ENCODE results near the gene EPB41L3. TPM values are rescaled to one million over a fixed set of nuclear protein-coding genes. Genes with fewer than 3 reads are reported as not detected.
"Not testable (repeated sequence)": the region's sequence is repeated elsewhere in the genome, so short reads cannot be mapped to it uniquely, and the experiment has no call there.

Gene EPB41L3
- polyA plus RNA-seq, 5 donors, result 30.1 to 42.2 (median 40.5) TPM

DNA sequence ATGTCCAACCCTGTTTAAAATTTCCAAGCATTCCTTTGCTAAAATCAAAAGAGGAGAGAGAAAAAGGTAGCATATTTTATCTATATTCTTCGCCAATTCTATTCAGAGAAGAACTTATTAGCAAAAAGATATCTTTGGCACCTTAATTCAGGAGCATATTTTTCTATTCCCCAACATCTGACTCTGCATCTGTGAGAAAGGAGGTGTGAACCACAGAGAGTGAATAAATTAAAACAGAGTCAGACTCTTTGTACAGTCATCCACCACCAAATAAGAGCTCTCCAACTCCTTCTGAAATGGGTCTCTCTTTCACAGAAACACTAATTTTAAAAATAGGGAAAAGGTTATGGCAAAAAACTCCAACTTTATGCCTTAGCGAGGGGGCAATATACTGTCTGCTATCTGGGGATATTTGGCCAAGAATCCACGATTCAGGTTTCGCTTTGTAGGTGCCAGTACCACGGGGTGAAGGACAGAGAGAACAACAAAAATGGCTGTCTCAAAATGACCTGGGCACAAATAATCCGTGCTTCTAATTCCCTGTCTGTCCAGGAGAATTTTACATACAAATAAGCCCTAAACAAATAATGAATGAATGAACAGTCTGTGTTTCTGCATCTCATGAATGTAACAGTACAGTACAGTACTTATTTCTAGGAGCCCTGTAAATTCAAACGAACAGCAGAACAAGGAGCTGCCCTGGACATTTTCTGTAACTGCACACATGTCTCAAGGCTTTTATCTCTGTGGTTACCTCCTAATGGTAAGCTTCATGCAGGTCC, 43.4 kb downstream of the EPB41L3 start:
- no peak for DNase-seq

DNA sequence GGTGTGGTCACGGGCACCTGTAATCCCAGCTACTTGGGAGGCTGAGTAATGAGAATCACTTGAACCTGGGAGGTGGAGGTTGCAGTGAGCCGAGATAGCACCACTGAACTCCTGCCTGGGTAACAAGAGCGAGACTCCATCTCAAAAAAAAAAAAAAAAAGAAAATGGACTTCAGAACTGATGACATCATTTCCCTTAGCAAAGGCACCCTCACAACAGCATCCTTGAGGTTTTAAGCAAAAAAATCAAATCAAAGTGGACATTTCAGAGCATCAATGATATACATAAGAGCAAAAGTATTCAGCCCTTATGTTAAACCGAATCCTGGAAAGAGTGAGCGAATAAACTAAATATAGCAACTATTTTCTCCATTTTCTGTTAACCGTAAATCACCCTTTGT, 45.3 kb downstream of the EPB41L3 start:
- DNase-seq, result no peak

DNA sequence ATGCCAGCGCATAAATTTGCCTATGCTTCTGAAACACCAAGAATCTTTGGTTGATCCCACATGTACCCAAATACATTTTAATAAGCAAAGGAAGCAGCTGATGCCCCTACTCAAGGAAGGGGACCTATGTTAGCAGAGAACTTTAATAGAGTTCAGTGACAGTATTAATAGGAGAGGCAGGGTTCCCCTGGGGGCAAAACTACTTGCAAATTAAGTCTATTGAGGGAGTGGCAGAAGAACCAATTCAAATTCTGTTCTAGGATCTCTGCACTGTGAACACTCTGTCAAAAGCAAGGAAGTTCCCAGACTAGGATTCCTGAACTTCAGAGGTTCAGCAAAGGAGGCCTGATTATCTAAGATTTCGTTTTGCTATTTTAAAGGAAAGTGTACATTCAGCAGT, 47.5 kb downstream of the EPB41L3 start:
- DNase-seq, result no peak

DNA sequence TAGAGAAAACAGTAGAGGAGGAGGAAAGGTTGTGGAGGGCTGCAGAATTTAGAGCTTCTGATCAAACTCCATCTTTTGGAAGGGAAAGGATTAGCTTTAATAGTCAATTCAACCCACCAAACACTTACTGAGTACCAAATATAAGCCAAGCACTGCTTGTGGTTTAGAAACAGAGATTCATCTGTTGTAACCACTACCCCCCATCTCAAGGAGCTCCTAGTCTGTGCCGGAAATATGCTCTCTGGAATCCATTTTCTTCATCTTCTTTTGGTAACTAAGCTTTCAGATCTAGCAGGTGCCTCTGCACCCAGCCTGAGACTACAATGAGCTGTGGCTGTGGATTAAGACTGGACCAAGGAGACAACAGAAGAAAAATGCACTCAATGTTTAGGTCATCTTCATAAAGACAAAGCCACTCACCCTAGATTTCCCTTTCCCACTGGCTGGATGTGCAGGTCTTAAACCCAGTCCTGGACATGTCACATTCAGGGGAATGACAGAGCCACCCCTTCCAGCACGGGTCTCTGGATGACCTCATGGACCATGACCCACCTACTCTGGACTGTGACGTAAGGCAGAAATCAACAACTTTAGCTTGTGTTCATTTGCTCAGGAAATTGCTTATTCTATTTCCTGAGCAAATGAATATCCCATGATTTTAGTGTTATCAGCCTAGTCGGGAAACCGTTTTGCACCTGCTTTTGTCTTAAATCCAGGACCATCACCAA, 52.9 kb downstream of the EPB41L3 start:
- no peak for DNase-seq

DNA sequence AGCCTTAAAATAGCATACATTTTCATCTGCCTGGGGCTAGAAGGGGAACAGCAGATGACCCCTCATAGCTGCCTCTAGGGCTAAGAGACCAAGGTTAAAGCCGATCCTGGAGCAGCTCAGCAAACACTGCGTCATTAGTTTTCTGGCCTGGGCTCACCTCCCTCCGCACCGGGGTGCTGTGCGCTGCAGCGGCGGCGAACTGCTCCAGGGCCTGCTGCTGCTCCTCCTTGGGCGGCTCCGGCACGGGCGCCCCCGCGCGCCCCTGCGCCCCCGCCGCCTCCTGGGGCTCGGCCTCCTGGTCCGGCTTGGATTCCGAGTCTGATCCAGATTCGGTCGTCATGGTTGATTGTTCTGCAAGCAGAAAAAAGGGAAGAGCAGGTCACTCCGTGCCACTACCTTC, 55.0 kb downstream of the EPB41L3 start:
- no peak for DNase-seq

DNA sequence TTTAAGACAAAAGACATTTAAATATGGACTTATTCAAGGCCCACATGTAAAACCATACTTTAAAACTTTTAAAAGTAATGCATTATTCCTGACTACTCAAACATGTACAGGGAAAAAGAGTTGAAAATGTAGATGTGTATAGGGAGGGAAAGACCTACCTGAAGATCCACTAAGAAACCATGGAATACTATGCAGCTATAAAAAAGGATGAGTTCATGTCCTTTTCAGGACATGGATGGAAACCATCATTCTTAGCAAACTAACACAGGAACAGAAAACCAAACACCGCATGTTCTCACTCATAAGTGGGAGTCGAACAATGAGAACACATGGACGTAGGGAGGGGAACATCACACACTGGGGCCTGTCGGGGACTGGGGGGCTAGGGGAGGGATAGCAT, 55.8 kb downstream of the EPB41L3 start:
- not testable (repeated sequence) for DNase-seq

DNA sequence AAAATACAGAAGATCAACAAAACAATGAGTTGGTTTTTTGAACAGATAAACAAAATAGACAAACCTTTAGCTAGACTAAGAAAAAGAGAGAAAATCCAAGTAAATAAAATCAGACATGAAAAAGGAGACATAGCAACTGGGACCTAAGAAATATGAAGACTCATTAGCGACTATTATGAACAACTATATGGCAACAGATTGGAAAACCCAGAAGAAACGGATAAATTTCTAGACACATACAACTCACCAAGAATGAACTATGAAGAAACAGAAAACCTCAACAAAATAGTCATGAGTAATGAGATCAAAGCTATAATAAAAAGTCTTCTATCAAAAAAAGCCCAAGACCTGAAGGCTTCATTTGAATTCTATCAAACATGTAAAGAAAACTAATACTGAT, 59.3 kb downstream of the EPB41L3 start:
- no peak for DNase-seq

DNA sequence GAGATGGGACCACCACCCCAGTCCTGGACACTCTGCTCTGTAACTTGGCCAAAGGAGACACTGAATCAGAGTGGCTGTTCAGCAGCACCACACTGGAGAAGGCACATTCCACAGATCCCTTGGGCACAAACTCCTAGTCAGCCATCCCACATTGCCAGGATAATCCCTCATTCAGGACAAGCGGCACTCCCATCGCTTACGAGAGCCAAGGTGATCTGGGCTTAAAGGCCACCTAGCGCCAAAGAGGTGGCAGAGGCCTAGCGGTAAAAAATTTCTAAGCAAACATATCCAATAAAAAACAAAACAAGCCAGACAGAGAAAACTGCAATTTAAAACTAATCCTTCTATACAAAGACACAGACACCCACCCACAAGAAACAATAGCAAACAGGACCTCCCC, 62.2 kb downstream of the EPB41L3 start:
- no peak for DNase-seq

DNA sequence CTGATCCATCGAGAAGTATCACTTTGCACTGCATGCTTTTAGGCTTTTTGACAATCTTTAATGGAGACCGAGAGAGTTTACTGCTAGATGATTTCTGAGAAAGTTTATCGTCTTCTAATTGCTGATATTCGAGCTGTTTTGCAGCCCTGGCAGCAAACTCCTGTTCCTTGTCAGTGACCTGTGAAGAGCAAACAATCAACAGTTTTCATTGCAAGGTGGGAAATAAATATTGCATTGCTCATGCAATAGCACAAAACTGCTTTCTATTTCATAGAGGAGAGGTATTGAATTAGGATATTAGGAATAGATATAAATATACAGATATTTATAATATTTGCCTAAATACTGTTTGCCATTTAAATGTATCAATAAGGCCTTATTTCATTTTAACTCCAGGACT, 65.5 kb downstream of the EPB41L3 start:
- no peak for DNase-seq

DNA sequence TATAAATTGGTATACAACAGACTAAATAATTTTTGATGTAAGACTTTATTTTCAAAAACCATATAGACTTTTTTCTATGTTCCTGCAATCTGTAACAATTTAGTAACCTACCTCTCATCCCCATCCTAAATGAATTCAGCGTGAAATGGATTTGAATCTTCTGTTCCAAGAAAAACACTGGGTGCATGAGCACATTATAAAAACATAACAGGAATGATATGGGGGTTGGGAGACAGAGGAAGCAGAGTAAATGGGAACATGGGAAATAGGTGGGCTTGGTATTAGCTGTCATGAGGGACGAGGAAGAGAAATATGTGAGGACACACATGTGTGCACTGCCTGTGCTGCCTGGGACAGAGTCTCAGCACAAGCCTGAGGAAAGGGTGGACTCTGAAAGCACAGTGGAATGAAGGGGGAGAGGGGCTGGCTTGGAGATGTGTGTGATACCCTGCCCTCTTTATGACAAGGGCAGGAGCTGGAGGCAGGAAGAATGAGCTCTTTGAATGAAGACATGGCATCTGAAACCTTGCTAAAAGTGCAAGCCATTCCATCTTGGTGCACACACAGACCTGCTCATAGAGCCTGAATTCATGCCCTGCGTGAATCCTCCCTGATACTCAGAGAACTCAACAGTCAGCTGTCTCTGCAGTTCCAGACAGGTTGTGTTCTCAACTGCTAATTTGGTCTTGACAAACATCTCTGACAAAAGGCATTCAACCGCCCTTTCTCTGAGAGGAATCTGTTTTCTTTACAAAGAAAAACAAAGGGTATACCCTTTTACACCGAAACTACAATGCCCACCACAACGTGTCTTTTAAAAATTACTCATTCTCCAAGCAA, 66.6 kb downstream of the EPB41L3 start:
- DNase-seq, result no peak

DNA sequence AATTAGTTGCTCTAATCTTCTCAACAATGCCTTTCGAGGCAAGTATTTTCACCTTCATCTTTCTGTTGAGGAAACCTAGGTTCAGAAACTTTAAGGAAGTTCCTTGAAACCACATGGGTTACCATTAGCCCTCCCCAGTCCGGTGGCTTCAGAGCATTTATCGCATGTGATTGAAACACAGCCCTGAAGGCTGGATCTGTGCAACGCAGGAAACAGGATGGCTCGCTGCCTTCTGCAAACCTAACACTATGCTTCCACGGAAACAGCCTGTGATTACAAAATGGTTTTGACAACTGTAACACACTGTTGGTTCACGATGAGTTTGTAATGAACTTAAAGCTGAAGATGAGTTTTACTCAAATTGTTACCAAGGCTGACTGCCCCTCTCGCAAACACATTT, 68.5 kb downstream of the EPB41L3 start:
- no peak for DNase-seq

DNA sequence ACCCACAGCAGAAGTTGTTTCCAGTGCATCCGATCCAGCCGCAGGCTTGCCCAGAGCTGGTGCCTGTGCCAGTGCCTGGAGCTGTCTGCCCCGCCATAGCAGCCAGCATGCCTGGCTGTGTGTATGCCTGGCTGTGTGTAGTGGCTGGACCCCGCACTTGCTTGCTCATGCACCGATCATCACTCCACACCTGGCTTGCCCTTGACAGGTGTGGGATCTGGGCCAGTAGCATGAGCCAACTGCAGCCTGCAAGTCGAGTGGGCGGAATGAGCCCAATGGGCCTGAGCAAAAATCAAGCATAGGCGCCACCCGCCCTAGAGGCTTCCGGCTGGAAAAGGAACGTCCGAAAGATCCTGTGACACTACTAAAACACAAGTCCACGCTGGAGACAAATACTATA, 74.5 kb downstream of the EPB41L3 start:
- no peak for DNase-seq

DNA sequence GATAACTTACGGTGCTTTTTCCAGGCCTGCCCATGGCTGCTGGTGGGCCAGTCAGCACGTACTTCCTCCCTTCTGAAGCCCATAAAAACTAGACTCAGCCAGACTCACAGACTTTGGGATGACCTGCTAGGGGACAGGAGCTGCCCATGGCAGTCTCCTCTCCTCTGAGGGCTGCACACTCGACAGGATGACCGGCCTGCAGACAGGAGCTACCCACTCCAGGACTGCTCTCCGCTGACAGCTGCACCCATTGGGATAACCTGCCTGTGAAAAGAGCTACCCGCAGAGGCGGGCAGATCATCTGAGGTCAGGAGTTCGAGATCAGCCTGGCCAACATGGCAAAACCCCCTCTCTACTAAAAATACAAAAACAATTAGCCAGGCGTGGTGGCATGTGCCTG, 75.4 kb downstream of the EPB41L3 start:
- DNase-seq, result no peak

DNA sequence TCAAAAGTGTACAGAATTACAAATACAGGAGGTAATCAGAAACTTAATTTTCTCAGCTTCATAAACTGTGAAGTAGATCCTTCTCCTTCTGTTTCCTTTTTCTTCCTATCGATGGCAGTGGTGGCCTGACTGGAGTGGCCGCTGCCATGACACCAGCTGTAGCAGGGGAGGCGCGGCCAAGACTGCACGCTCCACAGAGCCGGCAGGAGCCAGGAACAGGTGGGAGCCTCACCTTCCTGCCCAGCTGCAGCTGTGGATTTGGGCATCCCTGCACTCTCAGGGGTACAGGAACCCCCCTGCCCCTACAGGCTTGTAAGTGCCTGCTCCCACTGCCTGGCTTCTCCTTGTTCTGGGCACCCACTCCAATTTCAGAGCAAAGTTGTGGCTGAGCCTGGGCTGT, 76.1 kb downstream of the EPB41L3 start:
- DNase-seq, result no peak

DNA sequence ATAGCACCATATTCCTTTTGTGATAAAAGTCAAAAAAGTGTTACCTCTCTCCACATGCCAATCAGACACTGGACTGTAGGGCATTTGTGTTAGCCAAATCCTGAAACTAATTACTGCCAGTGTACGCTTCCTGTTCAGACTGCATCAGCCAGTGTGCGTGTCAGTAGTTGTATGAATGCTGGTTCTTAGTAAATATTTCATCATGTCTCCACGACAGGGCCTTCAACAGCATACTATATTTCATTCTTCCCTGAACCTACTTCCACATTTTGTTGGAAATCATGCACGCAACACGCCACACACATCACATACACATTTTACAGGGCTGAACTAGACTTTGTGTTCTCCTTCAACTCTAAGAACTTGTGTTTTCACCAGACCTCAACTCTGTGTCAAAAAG, 77.5 kb downstream of the EPB41L3 start:
- no peak for DNase-seq

DNA sequence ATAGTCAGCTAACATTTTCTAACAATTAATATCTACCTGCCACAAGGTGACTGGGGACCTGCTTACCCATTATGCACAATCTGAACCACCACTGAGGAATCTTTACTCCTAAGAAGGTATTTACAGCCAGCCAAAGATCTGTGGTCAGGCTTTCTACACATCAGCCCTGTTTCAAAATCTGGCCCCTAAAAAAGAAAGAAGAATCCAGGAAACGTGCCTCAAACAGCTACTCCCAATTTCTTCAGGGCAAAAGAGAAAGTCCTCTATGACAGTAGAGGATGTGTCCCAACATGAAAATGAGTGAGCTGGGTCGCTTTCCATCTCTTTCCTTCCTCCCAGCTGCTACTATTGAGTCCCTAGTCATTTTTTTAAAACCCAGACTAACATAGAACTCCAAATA, 79.5 kb downstream of the EPB41L3 start:
- no peak for DNase-seq

DNA sequence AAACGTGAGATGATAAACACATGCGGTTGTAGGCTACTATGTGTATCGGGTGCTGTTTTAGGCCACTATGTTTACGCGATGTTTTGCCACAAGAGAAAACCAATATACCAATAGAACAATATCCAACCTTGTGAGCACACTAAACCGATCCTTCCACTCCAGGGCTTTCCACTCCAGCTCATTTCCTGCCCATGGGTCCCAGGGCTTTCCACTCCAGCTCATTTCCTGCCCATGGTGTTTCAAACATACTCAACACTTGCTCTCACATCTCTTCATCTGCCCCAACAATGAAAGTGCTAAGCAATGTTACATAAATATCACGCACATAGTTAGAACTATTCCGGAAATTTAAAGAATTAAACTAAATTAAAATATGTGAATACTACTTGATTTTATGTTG, 80.0 kb downstream of the EPB41L3 start:
- no peak for DNase-seq

DNA sequence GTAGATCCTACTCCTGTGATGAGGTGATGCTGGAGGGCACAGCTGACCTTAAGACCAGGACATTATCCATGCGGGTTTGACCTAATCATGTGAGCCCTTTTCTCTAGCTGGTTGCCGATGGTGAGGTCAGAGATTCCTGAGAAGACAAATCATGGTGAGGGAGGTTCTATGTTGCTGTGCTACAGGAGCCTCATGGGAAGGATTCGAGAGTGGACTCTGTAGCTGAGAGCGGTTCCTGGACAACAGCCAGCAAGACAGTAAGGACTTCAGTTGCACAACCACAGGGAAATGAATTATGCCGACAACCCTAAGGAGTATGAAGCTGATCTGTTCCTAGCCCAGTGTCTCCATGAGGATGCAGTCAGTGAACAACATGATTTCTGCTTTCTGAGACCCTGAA, 80.4 kb downstream of the EPB41L3 start:
- peak; percentile 21 to 38 for DNase-seq

DNA sequence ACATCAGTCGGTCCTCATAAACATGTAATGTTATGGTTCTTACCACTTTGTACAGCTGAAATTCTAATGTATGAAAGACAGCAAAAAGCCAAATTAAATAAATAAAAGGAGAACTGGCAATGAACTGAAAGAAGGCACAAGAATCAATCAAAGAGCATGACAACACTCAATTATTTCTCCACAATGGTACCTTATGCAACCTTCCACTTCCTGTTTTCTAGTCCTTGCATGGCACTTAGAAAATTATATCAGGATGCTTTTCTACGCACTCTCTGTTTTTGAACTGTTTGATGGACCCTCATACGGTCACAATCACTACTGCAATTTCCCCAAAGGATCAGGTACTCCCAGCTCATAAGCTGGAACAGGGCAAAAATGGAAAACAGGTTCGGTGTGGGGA, 81.6 kb downstream of the EPB41L3 start:
- DNase-seq, result no peak

DNA sequence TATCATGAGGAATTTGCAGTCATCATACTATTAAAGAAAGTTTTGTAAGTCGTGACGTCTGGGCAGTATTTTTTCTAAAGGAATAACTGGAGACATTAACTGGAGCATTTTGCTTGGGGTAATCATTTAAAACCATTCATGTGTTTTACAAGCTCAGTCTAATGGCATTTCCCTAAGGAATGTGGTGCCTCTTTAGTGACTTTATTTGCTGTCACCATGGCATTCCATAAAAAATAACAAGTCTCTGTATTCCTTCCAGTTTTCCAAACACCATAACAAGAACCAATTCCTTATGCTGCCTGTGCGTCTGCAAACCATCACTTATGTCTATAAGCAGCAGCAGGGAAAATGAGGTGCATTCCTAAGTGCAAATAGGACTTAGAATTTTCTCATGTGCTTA, 82.8 kb downstream of the EPB41L3 start:
- DNase-seq, result no peak

DNA sequence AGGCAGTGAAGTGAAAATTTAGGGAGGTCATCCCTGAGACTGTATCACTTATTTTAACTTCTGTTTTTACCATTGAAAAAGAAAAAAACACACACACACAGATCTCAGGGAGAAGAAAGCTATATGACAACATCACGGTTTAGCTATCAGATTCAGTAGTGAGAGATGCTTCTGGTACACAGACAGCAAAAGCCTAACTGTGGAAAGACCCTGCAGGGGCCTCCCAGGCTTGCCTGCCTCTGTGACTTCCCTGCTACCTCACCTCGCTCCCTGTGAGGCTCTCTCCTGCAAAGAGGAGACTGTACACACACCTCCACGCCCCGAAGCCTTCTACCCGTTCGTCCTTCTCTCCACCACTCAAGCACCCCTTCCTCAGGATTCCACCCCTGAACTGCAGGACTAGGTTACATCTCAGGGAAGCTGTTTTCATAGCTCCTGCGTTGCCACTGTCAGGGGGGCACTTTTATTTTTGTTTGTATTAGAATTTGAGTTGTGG, 86.3 kb downstream of the EPB41L3 start:
- no peak for DNase-seq
